Right atrium auricular region (tissue), 2 donors: ENCODE data around the gene ADAMTS2. TPM values are rescaled to one million over a fixed set of nuclear protein-coding genes. Genes with fewer than 3 reads are reported as not detected.

Source experiments
- DNase-seq: peaks from one replicate; pipeline ENCODE4 v3.0.0-alpha.2; 2019; ENCODE audit warnings: low spot score
- H3K27ac ChIP-seq, 2 donors: fragments of 200-600 bp; sonication (generic); 1 replicate in 1 of 2; 2 replicates in 1 of 2; pipeline ENCODE4 v1.5.1; 2016 to 2019
- H3K27me3 ChIP-seq, 2 donors: fragments of 200-600 bp; sonication (generic); one replicate each; pipeline versions ENCODE4 v1.5.1 to v1.6.0; 2017 to 2019
- H3K36me3 ChIP-seq: fragments of 200-600 bp; sonication (generic); one replicate; pipeline ENCODE4 v1.5.1; 2016
- H3K4me1 ChIP-seq, 2 donors: fragments of 200-600 bp; sonication (generic); one replicate each; pipeline versions ENCODE4 v1.5.1 to v1.6.0; 2017 to 2019
- H3K4me3 ChIP-seq, 2 donors: fragments of 200-600 bp; sonication (generic); 1 replicate in 1 of 2; 2 replicates in 1 of 2; pipeline ENCODE4 v1.5.1; 2017 to 2019; ENCODE audit warnings: mild to moderate bottlenecking in 1 of 2, moderate library complexity in 1 of 2
- H3K9me3 ChIP-seq, 2 donors: fragments of 200-600 bp; sonication (generic); one replicate each; pipeline ENCODE4 v1.5.1; 2019
- CTCF ChIP-seq, 2 donors: fragments of 200-600 bp; sonication (generic); IDR thresholded peaks; one replicate each; pipeline ENCODE4 v1.5.1; 2019; ENCODE audit warnings: antibody characterized with exemption in 2 of 2
- total RNA-seq, 2 donors: library from RNA; depleted of rRNA; stranded (reverse); fragments of >200 nt; gene quantifications; one replicate each; pipeline ENCODE4 v1.1.0, GENCODE V29; 2016

ADAMTS2 gene
- total RNA-seq, 2 donors from 2014 or later: 13.6 to 13.7 TPM

DNA sequence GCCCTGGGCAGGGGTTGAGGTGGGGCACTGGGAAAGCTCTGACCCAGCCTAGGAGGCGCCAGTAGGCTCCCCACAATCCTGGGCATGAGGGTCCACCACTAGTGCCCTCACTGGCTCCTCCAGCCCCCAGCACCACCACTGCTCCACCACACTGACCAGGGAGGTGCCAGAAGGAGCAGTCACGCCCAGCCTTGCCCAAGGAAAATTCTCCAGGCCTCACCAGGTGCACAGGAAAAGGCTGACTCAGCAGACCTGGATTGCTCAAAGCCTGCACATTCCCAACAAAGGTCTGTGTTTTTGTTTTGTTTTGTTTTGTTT, 222.2 kb downstream of the ADAMTS2 start:
- Histone ChIP-seq H3K4me1 (no peaks in the 10 kb centered on the region), H3K36me3 (no peaks in the 10 kb centered on the region), H3K9me3 (no peaks in the 10 kb centered on the region), H3K4me3 (no peak overlapping the region), H3K27ac (no peak overlapping the region), H3K27me3 (no peaks in the 10 kb centered on the region)
- TF ChIP-seq CTCF (IDR thresholded peaks at IDR 0.05): no peak
- DNase-seq: peak; percentile 50

DNA sequence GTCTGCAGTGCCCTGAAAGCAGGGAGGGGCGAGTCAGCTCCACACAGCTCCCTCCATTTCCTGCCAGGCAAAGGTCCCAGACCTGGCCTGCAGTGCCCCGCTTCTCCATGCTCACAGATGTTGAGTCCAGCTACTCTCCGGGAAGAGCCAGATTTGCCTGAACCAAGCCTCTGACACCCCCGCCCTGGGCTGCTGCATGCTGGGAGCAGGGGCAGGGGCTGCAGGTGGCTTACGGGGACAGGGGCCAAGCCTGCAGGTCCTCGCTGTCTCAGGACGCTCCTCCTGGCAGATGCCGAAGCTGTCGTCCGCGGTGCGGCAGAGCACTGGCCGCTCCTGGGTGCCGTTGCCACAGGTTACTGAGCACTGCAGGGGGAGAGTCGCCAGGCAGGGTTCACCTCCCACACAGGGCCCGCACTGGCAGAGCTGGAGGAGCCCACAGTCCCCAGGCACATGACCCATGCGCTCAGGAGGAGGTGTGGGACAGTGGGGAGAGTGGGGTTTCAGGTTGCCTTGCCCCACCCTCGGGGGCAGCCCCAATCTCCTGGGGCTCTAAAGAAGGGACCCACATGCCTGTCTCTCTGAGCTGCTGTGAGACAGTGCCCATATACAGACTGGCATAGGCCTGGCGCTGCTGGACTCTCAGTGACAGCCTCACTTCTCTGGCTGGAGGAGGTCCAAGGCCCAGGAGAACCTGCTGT, 222.7 kb downstream of the ADAMTS2 start:
- Histone ChIP-seq H3K4me1 (no peaks in the 10 kb centered on the region), H3K4me3 (no peak overlapping the region), H3K36me3 (no peaks in the 10 kb centered on the region), H3K9me3 (no peaks in the 10 kb centered on the region), H3K27ac (no peak overlapping the region), H3K27me3 (no peaks in the 10 kb centered on the region)
- TF ChIP-seq CTCF (IDR thresholded peaks at IDR 0.05): no peak
- DNase-seq: peak; percentile 43

GRCh38 chr5:179121667-179122111, 223.6 kb downstream of the ADAMTS2 start:
- Histone ChIP-seq H3K27me3 (no peaks in the 10 kb centered on the region), H3K4me1 (no peaks in the 10 kb centered on the region), H3K27ac (no peak overlapping the region), H3K4me3 (no peak overlapping the region), H3K9me3 (peaks cover 0 to 2% of the 10 kb centered on the region in 2 donors), H3K36me3 (no peaks in the 10 kb centered on the region)
- DNase-seq: peak; percentile 43
- no peak for TF ChIP-seq CTCF (IDR thresholded peaks at IDR 0.05)

GRCh38 chr5:179120951-179121666, 224.2 kb downstream of the ADAMTS2 start:
- H3K27me3 ChIP-seq: no peaks in the 10 kb centered on the region
- no peaks in the 10 kb centered on the region for H3K4me1 ChIP-seq
- no peak overlapping the region for H3K4me3 ChIP-seq
- no peak for TF ChIP-seq CTCF (IDR thresholded peaks at IDR 0.05)
- H3K36me3 ChIP-seq: no peaks in the 10 kb centered on the region
- no peak overlapping the region for H3K27ac ChIP-seq
- H3K9me3 ChIP-seq: peaks cover 0 to 7% of the 10 kb centered on the region in 2 donors
- DNase-seq: peak; percentile 5

- H3K9me3 ChIP-seq: peaks cover 0 to 13% of the 10 kb centered on the region in 2 donors
- no peaks in the 10 kb centered on the region for H3K36me3 ChIP-seq
- H3K27me3 ChIP-seq: no peaks in the 10 kb centered on the region
- H3K27ac ChIP-seq: no peak overlapping the region
- no peak for TF ChIP-seq CTCF (IDR thresholded peaks at IDR 0.05)
- H3K4me3 ChIP-seq: no peak overlapping the region
- H3K4me1 ChIP-seq: no peaks in the 10 kb centered on the region
- DNase-seq: peak; percentile 52
Measured at GRCh38 chr5:179120421-179120861, 224.8 kb downstream of the ADAMTS2 start.
